Activated CD4-positive, alpha-beta T cell treated with anti-CD3 and anti-CD28 coated beads for 48 hours (primary cell): ENCODE data around the gene SLC6A1.

ENCODE experiments used
- DNase-seq: peaks from one replicate; pipeline ENCODE4 v3.0.0-alpha.2; 2020

SLC6A1 gene

DNA sequence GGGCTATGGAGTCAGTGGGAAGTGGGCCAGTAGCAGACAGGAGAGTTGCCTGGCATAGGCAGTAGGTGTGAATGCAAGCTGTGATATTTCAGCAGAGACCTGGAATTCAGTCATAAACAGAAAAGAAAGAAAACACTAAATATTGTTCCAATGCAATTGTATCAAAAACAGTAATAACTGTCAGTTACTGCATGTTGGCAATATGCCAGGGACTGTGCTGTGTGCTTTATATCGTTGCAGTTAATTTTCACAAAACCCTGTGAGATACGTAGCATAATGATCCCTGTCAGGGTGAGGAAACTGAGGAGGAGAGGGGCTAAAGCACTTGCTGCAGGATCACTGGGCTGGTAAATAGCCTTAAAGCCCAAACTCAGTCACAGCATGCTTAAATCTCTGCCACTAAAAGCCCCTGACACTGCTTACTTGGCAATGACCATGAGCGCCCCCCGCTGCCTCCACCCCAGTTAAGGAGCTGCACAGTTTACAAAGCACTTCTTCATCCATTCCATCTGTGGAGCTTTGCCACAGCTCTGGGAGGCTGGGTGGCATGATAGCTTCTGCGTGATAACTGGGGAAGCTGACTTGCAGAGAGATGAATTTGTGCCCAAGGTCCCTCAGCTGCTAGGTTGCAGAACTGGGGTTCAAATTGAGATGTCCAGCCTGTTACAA lies 3.9 kb downstream of the SLC6A1 start:
- no peak for DNase-seq

DNA sequence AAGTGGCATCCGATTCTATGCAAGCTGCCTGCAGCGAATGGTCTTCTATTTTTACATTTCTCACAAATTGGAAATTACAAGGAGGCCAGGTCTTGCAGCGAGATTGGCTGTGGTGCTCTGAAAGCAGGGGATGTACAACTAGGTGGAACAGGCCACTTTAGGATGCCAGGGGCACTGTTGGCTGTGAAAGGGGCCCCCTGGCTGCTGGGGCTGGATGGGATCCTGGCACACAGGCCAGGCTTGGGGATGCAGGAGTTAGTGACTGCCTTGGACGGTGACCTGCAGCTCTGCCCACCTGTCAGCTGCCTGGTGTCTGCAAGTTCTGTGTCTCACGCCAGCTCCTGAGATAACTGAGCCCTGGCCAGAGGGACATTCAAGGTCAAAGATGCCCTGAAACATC lies 4.6 kb downstream of the SLC6A1 start:
- no peak for DNase-seq

DNA sequence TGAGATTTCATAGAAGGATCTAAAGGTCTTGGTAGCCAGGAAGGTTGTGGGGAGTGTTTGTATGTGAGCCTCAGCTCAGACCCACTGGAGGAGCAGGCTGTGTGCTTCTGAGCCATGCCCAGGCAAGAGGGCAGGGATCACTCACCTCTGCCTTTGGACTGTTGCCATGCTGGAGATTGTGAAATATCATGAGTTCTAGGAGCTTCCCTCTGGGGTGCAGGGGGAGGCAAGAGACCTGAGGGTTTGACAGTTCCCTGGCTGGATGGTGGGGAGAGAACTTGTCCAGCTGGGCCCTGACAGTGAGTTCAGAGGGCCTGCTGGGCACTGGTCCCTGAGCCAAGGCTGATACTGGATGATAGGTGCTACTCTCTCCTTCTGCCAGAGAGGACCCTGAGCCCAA lies 6.0 kb downstream of the SLC6A1 start:
- DNase-seq = no peak

DNA sequence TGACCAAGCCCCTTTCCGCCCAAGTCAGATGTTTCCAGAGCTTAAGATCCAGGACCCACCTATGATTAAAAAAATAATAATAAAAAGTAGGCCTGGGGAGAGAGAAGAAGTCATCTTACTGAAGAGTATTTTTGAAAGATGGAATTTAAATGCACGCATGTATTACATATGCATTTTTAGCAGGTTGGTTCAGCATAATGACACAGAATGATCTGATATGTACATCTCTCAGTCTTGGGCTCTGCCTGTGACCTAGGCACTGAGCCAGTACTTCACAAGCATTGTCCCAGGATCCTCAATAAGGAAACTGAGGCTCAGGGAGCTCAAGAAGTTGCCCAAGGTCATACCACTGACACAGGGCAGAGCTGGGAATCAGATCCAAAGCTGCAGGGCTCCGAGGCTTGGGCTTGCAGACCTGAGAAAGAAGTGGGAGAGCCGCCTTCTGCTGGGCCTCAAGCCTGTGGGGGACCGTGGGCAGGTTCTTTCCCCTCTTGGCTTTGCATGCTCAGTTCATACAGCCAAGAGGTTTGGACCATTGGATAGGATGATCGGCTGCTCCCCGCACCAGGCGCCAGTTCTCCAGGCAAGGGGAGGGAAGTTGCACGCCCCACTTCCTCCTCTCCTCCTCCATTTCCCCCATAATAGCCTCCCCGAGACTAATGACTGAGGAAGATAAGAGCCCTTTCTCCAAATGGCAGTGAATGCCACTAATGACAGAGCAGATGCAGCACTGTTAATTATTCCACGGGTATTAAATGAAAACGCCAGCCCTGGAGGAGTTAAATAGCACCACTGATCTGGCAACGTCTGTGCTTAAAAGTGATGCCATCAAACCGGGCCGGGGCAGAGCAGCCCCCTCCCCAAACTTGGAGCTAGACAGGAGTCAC lies 6.9 kb downstream of the SLC6A1 start:
- DNase-seq = no peak

DNA sequence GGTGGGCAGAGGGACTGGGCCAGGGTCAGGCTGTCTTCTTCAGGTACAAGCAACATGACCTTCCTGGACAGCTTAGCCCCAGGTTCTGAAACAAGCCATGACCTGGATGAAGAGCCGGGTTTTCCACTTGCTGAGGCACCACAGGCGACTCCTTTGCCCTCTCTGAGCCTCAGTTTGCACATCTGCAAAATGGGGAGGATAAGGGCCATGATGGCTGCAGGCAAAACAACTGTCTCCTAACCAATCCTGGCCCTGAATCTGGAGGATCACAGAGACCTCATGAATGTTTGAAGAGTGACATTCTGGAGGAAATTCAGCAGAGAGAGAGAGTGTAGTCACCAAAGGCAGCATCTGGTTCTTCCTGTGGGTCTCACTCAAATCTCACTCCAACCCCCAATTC lies 8.0 kb downstream of the SLC6A1 start:
- DNase-seq = no peak

DNA sequence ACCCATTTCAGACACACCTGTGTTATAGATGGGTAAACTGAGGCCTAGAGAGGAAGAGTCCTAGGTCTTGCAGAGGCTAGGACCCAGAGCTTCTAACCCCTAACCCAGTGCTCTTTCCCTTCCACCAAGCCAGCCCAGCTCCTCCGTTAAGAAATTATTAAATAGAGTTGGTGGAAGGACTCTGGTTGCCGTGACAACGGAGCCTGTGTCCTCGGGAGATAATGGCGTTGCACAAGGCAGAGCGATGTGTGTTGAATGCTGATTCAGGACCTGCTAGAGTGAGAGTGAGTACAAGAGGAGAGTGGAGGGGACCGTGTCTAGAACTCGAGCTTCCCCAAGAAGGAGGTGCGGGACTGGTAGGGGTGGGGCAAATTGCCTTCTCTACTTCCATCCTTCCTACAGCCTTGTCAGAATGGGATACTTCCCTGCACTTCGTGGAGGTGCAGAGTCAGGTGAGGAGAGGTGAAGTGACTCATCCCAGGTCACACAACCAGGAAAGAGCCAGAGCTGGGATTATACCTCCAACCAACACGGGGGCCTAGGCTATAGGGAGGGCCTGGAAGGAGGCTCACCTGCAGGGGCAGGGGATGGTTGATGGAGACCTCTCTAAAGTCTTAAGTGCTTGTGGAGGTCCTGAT lies 8.6 kb downstream of the SLC6A1 start:
- no peak for DNase-seq

DNA sequence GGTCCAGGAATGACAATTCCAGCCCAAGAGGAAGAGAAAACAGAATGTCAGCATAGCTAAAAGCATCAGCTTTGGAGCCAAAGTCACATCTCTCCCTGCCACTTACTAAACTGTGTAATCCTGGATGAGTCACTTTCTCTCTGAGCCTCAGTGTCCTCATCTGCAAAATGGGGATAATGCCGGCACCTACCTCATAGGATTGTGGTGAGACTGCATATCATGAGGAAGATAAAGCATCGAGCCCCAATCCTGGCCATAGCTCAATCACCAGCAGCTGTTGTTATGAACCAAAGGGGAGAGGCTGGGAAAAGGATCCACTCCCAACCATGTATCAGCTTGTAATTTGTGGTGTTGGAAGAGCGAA lies 9.1 kb downstream of the SLC6A1 start:
- no peak for DNase-seq

DNA sequence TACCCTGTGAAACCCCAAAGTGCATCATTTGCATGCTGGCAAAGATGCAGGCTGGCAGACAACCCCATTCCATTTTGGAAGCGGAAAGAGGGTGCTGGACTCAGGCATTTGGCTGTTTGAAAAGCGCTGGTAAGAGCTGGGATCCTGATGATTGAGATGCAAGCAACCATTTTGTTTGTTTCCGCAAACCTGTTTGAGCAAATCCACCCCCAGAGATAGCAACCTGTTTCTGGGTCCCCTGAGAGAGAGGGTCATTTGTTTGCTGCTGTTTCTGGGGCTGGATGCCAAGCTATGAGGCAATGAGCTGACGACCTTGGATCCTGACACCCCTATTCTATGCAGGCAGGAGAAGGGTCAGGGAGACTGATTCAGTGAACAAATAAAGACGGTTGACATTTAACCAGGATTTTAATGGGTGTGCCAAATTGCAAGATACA lies 9.8 kb downstream of the SLC6A1 start:
- DNase-seq = no peak

DNA sequence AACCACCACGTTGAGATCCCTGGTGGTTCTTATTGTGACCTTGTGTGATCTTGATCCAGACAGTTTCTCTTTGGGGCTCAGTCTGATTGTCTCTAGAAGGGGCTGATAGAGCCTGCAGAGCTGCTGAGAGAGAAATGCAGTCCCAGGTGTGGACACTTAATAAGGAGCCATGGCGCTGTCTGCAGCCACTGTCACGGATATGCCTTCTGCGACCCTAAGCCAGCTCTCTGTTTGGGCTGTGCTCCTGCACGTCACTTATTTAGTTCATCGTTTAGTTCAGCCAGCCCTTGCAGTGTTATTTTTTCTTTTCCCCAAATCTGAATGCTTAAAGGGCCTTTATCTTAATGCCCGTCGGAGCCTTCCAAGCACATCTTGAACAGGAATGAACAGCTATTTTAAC lies 12.0 kb downstream of the SLC6A1 start:
- DNase-seq = no peak

DNA sequence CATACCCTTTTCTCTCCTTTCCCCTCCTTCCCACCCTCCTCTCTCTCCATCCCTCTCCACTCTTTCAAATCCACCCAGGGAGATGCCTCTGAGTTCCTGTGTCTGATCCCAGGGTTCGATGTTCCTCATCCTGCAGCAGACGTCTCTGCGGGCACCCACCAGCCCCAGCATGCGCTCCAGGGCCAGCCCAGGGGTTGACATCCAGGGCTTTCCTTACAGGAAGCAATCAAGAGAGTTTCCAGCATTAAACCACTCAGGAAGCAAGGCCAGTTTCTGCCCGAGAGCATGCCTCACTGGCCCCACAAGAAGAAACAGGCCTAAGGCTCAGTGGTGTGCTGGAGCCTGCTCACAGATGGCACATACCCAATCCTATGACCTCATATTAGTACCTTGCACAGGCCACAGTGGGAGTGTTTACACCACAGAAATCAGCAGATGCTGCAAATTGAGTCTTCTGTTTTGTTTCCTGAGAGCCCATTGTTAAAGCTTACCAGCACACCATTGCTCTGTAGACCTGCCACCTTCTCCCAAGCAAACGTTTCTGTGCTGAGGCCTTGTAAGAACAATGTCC lies 13.2 kb downstream of the SLC6A1 start:
- DNase-seq = no peak

DNA sequence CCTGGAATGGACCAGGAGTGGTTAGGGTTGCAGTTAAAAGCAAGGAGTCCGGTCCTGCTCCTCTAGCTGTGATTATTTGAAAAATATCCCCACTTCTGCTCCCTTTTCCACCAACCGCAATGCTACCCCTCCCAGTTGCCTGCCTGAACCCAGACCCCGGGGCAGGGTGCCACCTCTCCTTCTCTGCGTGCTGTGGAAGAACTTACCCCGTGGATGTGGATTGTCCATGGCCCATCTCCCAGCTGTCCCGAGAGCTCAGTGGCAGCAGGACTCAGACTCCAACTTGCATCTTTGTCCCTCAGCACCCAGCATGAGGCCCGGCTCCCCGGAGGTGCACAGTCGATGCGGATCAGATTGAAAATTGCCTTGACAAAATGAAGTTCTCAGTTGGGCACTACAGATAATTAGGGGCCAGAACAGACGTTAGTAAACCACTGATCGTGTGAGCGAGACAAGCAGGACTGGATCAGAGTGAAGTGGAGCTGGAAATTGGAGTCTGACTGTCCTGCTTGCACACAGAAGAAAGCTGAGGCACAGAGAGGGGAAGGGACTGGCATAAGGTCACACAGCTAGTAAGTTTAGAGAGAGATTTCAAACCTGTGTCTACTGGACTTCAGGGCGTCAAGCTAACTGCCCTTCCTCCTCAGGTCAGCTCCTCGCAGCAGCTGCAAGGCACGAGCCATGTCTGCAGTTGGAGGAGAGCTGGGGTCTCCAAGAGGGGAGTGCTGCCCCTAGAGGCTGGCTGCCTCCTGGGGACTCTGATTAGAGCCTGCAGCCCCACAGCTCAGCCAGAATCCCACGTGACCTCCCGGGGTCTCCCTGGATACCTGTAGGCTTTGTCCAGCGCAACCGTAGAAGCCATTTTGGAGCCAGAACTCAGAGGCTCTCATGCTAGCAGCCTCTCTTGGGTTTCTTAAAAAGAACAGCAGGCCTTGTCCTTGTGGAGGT lies 14.7 kb downstream of the SLC6A1 start:
- no peak for DNase-seq

DNA sequence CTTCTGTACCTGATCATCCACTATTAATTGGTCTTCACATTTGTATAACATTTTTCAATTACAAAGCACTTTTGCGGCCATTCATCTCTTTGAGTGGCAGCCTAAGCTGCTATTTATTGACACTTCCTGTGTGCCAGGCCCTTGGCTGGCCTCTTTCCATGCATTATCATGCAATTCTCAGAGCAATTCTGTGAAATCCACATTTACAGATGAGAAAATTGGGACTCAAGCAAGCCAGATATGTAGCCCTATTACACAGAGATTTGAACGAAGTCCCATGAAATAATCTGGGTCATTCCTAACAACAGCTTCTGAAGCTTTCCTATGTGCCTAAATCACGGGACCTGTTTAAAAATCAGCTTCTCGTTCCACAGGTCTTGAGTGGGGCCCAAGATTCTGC lies 17.4 kb downstream of the SLC6A1 start:
- no peak for DNase-seq

DNA sequence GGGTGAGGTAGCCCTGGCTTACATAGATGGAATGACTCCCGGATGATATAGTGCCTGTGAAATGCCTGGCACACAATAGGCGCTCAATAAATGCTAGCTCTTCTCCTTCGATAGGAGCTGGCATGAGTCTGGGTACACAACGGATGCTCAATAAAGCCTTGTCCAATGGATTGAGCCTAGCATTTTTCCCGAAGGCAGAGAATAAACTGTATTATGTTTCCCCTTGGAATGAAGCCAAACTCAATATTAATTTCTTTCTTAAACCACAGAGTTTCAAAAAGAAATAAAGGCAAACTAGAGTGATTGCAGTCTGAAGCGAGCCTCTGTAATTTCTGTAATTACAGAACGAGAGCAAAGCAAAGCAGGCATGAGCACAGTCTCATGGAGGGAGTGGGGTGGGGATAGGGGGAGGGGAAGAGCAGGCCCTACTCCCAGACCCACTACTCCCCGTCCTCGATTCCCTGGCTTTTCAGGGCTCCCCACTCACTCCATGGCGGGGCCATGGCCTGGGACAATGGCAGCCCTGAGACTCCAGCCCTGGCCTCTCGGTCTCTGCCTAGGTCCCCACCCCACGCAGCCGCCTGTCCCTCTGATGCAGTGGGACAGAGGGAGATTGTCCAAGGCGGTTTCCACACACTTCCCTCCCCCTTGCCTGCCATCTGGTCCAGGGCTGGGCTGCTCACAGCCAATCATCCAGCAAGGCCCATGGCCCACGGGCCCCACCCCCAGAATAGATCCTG lies 18.0 kb downstream of the SLC6A1 start:
- no peak for DNase-seq

DNA sequence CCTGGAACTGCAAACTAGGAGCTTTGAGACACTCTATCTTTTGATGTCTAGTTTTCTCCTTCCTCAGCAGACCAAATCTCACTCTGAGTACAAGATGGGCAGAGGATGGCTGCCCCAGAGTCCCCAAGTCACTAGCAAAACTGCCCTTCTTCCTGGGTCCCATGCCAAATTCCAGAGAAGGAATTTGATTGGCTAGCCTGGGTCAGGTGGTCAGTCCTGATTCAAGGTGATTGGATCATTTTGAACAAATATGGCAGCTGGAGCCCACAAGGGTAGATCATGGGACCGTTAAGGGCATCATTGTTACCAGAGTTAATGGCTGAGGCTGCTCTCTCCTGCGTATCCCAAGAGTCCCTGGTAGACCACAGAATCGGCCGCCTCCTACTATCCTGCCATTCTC lies 21.7 kb downstream of the SLC6A1 start:
- no peak for DNase-seq

DNA sequence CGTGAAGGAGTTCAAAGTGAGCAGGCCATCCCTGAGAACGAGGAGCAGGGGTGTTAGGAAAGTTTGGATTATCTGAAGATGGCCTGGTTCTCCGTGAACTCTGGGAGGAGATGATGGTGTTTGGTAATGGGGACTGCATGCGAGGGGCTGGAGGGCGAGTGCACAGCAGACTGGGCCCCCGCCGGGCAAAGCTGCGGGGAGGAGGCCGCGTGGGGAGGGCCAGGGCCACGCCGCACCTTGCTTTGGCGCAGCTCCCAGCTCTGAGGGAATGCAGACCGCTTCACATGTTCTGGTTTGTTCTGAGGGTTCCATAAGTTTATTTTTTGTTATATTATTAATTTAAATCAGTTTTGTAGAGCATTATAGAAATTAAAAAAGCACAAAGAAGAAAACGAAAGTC lies 22.2 kb downstream of the SLC6A1 start:
- DNase-seq = no peak

DNA sequence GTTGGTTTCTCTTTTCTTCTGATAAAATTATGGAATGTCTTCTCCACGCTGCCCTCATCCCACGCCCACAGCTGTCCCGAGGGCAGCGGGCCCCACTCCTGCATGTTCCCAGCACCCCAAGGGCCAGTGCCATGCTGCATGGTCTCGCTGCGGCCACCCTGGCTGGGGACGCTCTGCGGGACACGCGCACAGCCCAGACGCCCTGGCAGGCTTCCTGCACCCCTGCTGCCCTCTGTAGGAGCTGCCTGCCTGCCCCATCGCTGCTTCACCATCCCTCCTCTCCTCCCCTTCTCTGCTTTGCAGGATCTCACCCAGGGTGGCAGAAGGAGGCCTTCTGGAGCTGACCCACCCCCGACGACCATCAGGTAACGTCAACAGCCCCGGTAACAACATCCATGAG lies 22.8 kb downstream of the SLC6A1 start:
- DNase-seq = no peak

DNA sequence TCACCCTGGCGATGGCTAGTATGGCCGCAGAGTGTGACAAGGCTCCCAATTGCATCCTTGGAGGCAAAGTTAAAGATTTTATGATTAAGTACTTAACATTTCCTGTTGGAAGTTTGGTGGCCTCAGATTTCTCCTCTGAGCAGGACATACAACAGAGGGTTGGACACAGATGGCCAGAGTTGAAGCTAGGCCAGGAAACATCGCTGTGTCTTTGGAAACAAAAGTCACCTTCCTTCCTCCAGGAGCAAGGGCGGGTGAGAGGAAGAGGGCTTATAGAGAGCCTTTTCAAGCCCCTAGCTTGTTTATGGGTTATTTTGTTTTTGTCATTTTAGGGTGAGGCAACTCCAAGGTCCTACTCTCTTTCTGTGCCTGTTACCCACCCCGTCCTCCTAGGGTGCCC lies 24.2 kb downstream of the SLC6A1 start:
- no peak for DNase-seq

DNA sequence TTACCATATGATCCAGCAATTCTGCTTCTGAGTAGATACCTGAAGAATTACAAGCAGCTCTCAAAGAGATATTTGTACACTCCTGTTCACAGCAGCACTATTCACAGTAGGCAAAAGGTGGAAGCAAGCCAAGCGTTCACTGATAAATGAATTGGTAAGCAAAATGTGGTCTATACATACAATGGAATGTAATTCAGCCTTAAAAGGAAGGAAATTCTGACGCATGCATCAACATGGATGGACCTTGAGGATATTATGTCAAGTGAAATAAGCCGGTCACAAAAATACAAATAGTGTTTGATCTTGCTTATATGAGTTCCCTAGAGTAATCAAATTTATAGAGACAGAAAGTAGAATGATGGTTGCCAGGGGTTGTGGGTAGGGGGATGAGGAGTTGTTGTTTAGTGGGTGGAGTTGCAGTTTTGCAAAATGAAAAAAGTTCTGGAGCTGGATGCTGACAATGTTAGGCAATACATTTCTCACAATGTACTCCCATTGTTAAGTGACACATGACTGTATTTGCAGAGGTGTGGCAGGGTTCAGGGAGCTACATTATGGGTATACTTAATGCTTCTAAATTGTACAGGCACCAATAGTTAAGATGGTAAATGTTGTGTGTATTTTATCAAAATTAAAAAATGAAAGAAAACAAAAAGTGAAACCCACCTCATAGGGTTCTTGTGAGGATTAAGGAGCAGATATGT lies 26.7 kb downstream of the SLC6A1 start:
- DNase-seq = no peak

DNA sequence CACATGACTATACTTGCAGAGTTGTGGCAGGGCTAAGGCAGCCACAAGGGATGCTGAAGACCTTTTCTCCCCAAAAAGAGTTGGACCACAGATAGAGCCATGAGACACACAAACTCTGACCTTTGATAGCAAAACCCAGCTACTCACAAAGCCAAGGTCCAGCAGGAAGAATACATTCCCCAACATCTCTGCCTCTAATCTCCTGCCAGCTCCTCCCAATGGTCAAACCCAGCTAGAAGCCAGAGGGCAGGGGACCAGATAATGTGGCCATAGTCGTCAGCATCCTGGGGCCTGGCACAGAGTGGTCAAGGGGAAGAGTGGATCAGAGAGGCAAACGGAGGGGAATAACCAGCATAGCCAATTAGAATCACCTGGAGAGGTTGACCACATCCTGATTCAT lies 28.2 kb downstream of the SLC6A1 start:
- no peak for DNase-seq

DNA sequence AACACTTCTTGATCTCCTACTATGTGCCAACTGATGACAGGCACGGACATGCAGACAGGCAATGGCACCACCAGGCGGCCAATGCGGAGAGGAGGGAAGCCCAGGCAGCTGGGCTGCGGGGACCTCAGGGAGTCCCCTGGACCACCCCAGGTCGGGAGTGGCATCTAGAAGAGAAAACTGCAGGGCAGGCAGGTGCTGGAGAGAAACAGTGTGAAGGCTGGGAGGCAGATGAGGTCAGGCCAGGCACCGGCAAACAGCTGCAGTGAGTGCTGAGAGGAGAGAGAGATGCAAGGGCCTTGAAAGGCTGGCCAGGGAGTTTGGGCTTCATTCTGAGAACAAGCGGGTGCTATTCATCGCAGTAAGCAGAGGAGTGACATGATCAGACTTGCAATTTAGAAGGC lies 29.1 kb downstream of the SLC6A1 start:
- DNase-seq = no peak

DNA sequence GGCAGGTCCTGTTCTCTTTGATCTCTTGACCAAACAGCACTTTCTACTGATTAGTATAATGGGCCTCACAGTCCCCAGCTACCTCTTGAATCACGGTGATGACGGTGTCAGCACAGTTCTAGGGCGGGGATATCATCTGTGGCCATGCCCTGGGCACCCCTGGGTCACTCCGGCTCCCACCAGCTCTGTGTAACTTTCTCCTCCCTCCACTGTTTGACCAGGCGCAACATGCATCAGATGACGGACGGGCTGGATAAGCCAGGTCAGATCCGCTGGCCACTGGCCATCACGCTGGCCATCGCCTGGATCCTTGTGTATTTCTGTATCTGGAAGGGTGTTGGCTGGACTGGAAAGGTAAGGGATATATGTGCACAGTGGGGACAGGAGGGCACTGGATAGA lies 29.6 kb downstream of the SLC6A1 start:
- no peak for DNase-seq
